ENCODE data around the gene MAN1A1.

MAN1A1 gene

GRCh38 chr6:119326291-119327005 is 23.1 kb downstream of the MAN1A1 start:
- Histone ChIP-seq H3K9me3 (ENCODE audit: insufficient read depth, low read depth, low read length) (no peaks in the 10 kb centered on the region), H3F3A (ENCODE audit: low read depth) (0 out of 2 replicates have a peak, but pooled peaks cover 4% of the 10 kb centered on the region), H3K9ac (ENCODE audit: low read depth, low read length, poor library complexity, severe bottlenecking) (no peak overlapping the region), H3K27me3 (ENCODE audit: insufficient read depth, low read length, poor library complexity, severe bottlenecking) (no peaks in the 10 kb centered on the region), H4K20me1 (ENCODE audit: insufficient read depth, low read length, poor library complexity, severe bottlenecking) (no peaks in the 10 kb centered on the region), H3K4me1 (ENCODE audit: insufficient read depth, low read length, poor library complexity, severe bottlenecking) (peaks cover 82% of the 10 kb centered on the region), H3K4me2 (ENCODE audit: low read depth, low read length, poor library complexity, severe bottlenecking) (no peak overlapping the region), H3K9me2 (replicated peaks; ENCODE audit: low read depth, low read length) (no peaks in the 10 kb centered on the region), H3K4me3 (ENCODE audit: low read length, poor library complexity, severe bottlenecking) (no peak overlapping the region), H3K36me3 (ENCODE audit: insufficient read depth, low read length) (no peaks in the 10 kb centered on the region; the same call in 1 of the 2 replicates), H3K79me2 (ENCODE audit: insufficient read depth, low read length) (peaks cover 38% of the 10 kb centered on the region; the same call in 1 of the 2 replicates), H2AFZ (ENCODE audit: low read length) (no peak overlapping the region)
- TF ChIP-seq EZH2phosphoT487 (IDR thresholded peaks at IDR 0.05; ENCODE audit: borderline replicate concordance) (no peak), CTCF (conservative IDR thresholded peaks at IDR 0.05; ENCODE audit: low read length) (no peak)

GRCh38 chr6:119325559-119326265 is 23.8 kb downstream of the MAN1A1 start:
- H3K9ac ChIP-seq (ENCODE audit: low read depth, low read length, poor library complexity, severe bottlenecking): no peak overlapping the region
- H3K9me2 ChIP-seq (replicated peaks; ENCODE audit: low read depth, low read length): no peaks in the 10 kb centered on the region
- no peaks in the 10 kb centered on the region for H4K20me1 ChIP-seq (ENCODE audit: insufficient read depth, low read length, poor library complexity, severe bottlenecking)
- H3K27me3 ChIP-seq (ENCODE audit: insufficient read depth, low read length, poor library complexity, severe bottlenecking): no peaks in the 10 kb centered on the region
- H3K4me2 ChIP-seq (ENCODE audit: low read depth, low read length, poor library complexity, severe bottlenecking): no peak overlapping the region
- TF ChIP-seq CTCF (conservative IDR thresholded peaks at IDR 0.05; ENCODE audit: low read length): no peak
- no peak for TF ChIP-seq EZH2phosphoT487 (IDR thresholded peaks at IDR 0.05; ENCODE audit: borderline replicate concordance)
- H3K4me1 ChIP-seq (ENCODE audit: insufficient read depth, low read length, poor library complexity, severe bottlenecking): peaks cover 83% of the 10 kb centered on the region
- no peak overlapping the region for H2AFZ ChIP-seq (ENCODE audit: low read length)
- H3K36me3 ChIP-seq (ENCODE audit: insufficient read depth, low read length): no peaks in the 10 kb centered on the region; the same call in 1 of the 2 replicates
- H3F3A ChIP-seq (ENCODE audit: low read depth): 0 out of 2 replicates have a peak, but pooled peaks cover 4% of the 10 kb centered on the region
- no peaks in the 10 kb centered on the region for H3K9me3 ChIP-seq (ENCODE audit: insufficient read depth, low read depth, low read length)
- H3K4me3 ChIP-seq (ENCODE audit: low read length, poor library complexity, severe bottlenecking): no peak overlapping the region
- peaks cover 45% of the 10 kb centered on the region; the same call in 1 of the 2 replicates for H3K79me2 ChIP-seq (ENCODE audit: insufficient read depth, low read length)

- Histone ChIP-seq H3K36me3 (ENCODE audit: insufficient read depth, low read length) (no peaks in the 10 kb centered on the region; the same call in 1 of the 2 replicates), H3K9me2 (replicated peaks; ENCODE audit: low read depth, low read length) (no peaks in the 10 kb centered on the region), H3F3A (ENCODE audit: low read depth) (0 out of 2 replicates have a peak, but pooled peaks cover 4% of the 10 kb centered on the region), H4K20me1 (ENCODE audit: insufficient read depth, low read length, poor library complexity, severe bottlenecking) (no peaks in the 10 kb centered on the region), H2AFZ (ENCODE audit: low read length) (no peak overlapping the region), H3K9ac (ENCODE audit: low read depth, low read length, poor library complexity, severe bottlenecking) (no peak overlapping the region), H3K4me1 (ENCODE audit: insufficient read depth, low read length, poor library complexity, severe bottlenecking) (peaks cover 76% of the 10 kb centered on the region), H3K27me3 (ENCODE audit: insufficient read depth, low read length, poor library complexity, severe bottlenecking) (no peaks in the 10 kb centered on the region), H3K9me3 (ENCODE audit: insufficient read depth, low read depth, low read length) (no peaks in the 10 kb centered on the region), H3K4me2 (ENCODE audit: low read depth, low read length, poor library complexity, severe bottlenecking) (no peak overlapping the region), H3K79me2 (ENCODE audit: insufficient read depth, low read length) (peaks cover 40% of the 10 kb centered on the region; the same call in 1 of the 2 replicates), H3K4me3 (ENCODE audit: low read length, poor library complexity, severe bottlenecking) (no peak overlapping the region)
- TF ChIP-seq EZH2phosphoT487 (IDR thresholded peaks at IDR 0.05; ENCODE audit: borderline replicate concordance): no peak
- TF ChIP-seq CTCF (conservative IDR thresholded peaks at IDR 0.05; ENCODE audit: low read length): no peak
Observed at GRCh38 chr6:119324718-119325117, 24.8 kb downstream of the MAN1A1 start.

Data from Loucy (cell line).